Measurements from ENCODE around the gene UNC119B. TPM values are rescaled to one million over a fixed set of nuclear protein-coding genes. Genes with fewer than 3 reads are reported as not detected.
A peak's percentile ranks its signal among the peaks of the same experiment; 100 is the strongest.

Gene UNC119B
- total RNA-seq, 1 donor from 2014 or later, result 11.5 TPM

DNA sequence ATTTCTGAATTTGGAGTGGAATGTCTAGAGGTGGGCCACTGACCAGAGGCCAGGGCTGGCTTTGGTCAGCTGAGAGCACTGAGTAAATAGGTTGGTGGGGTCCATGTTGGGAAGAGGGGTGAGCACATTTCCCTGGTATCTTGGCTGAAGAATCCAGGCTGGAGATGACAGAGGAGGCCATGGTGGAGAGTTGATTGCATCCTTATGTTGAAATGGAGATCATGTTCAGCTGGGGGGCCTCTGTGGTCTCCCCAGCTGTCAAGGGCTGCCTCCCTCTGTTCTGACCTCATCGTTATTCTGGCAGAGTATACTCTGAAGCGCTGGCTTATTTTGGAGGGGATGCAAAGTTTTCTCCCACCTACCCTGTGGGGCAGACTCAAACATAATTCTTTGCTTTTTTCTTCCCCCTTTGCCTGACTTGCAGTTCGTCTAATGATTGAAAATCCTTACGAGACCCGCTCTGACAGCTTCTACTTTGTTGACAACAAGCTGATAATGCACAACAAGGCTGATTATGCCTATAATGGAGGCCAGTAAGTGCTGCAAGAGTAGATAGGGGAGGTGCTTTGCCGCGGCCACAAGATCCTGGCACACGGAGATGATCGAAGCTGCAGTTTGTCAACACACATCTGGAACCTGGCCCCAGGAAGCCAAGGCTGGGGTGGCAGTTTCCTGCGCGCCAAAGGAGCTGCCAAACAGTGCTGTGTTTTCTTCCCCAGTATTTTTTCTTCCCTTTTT is 9.4 kb downstream of the UNC119B start:
- no peaks in the 10 kb centered on the region for H3K9me3 ChIP-seq (replicated peaks)
- DNase-seq, result no peak
- peaks cover 98% of the 10 kb centered on the region for H3K36me3 ChIP-seq
- H3K27ac ChIP-seq (replicated peaks), result peak overlapping the region; percentile 55
- no peaks in the 10 kb centered on the region for H3K27me3 ChIP-seq (ENCODE audit: low read depth)
- TF ChIP-seq, protein P1, sequence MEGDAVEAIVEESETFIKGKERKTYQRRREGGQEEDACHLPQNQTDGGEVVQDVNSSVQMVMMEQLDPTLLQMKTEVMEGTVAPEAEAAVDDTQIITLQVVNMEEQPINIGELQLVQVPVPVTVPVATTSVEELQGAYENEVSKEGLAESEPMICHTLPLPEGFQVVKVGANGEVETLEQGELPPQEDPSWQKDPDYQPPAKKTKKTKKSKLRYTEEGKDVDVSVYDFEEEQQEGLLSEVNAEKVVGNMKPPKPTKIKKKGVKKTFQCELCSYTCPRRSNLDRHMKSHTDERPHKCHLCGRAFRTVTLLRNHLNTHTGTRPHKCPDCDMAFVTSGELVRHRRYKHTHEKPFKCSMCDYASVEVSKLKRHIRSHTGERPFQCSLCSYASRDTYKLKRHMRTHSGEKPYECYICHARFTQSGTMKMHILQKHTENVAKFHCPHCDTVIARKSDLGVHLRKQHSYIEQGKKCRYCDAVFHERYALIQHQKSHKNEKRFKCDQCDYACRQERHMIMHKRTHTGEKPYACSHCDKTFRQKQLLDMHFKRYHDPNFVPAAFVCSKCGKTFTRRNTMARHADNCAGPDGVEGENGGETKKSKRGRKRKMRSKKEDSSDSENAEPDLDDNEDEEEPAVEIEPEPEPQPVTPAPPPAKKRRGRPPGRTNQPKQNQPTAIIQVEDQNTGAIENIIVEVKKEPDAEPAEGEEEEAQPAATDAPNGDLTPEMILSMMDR (IDR thresholded peaks at IDR 0.05; ENCODE audit: borderline replicate concordance), result no peak
- no peak overlapping the region for H3K4me3 ChIP-seq
- H3K4me1 ChIP-seq, result peaks cover 25% of the 10 kb centered on the region
- intact Hi-C loops (cut with micrococcal nuclease), result no loop called here

DNA sequence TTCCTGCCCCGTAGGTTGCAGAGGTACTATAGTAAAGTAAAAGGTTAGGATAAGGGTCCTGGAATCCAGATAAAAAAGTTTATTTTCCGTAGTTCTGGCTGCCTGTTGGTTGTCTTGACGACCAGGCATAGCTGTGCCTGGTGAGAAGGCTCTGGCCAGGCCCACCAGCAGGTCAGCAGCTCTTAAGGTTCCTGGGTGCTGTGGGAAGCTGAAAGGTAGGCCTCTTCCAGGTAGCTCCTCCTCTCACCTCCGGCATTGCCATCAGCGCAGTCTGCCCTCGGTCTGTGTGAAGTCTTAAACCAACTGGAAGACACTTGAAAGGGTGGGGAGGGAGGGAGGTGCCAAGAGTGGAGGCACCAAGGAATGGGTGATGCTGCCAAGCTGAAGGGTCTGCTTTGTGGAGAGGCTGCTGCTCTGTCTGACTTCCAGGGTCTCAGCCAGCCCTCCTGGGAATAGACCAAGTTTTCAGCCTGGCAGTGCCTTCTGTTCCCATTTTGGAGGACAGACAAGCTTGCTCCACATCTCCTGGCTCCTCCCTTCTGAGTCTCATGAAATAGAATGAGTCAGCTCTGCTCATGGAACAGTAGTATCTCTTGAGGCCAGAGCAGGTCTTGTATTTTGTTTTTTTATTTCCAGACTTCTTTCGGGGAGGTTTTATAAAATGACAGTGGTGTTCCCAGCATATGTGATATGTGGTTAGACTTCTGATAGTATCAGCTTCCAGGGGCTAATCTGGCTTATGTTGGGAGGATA is 10.2 kb downstream of the UNC119B start:
- no peaks in the 10 kb centered on the region for H3K9me3 ChIP-seq (replicated peaks)
- peak overlapping the region; percentile 55 for H3K27ac ChIP-seq (replicated peaks)
- intact Hi-C loops (cut with micrococcal nuclease), result no loop called here
- H3K4me3 ChIP-seq, result no peak overlapping the region
- no peak for DNase-seq
- H3K4me1 ChIP-seq, result peaks cover 32% of the 10 kb centered on the region
- H3K36me3 ChIP-seq, result peaks cover 90% of the 10 kb centered on the region
- TF ChIP-seq, protein P1 (IDR thresholded peaks at IDR 0.05; ENCODE audit: borderline replicate concordance), result no peak
- no peaks in the 10 kb centered on the region for H3K27me3 ChIP-seq (ENCODE audit: low read depth)

DNA sequence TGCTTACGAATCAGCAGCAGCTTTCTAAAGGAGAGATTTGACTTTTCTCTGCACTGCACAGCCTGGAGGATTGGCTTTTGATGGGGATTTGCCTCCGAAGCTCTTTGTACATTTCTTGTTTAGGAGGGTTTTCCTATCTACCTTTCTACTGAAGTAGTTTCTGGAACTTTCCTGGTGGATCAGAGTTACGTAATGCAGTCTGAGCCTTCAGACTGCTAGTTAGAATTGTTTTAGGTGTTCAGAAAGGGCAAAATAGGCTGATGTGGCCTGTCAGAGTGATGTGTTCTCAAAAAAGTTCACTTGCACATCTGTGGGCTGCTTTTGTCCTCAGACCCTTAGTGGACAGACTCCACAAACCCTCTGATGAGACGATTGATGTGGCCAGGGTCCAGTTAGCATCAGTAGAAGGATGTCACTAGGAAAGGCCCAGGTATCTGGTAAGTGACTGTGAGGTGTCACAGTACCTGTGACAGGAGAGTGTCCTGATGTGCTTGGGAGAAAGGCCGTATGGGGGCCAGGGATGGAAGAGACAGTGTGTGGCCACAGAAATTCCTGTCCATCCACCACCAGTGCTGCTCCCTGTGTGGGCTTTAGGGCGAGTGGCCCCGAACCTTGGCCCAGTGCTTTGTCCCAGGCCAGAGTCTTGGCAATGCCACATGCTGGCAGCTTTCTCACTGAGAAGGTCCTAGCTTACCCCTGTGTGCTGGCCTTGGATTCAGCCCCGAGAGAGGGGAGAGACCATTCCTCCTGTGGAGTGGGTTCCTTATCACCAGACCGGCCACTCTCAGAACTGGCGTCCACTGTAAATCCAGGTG is 10.9 kb downstream of the UNC119B start:
- TF ChIP-seq, protein P1 (IDR thresholded peaks at IDR 0.05; ENCODE audit: borderline replicate concordance), result no peak
- peaks cover 39% of the 10 kb centered on the region for H3K4me1 ChIP-seq
- intact Hi-C loops (cut with micrococcal nuclease), result no loop called here

GRCh38 chr12:120721866-120722265 is 11.6 kb downstream of the UNC119B start:
- intact Hi-C loops (cut with micrococcal nuclease), result no loop called here
- TF ChIP-seq, protein P1 (IDR thresholded peaks at IDR 0.05; ENCODE audit: borderline replicate concordance), result no peak
- H3K27ac ChIP-seq (replicated peaks), result peak overlapping the region; percentile 55
- no peak overlapping the region for H3K4me3 ChIP-seq
- H3K27me3 ChIP-seq (ENCODE audit: low read depth), result no peaks in the 10 kb centered on the region
- H3K9me3 ChIP-seq (replicated peaks), result no peaks in the 10 kb centered on the region
- H3K36me3 ChIP-seq, result peaks cover 77% of the 10 kb centered on the region
- no peak for DNase-seq
- H3K4me1 ChIP-seq, result peaks cover 45% of the 10 kb centered on the region

More for the DNA sequence above, 10.9 kb downstream of the UNC119B start:
- Histone ChIP-seq H3K27ac (replicated peaks) (peak overlapping the region; percentile 55), H3K36me3 (peaks cover 82% of the 10 kb centered on the region), H3K4me3 (no peak overlapping the region), H3K9me3 (replicated peaks) (no peaks in the 10 kb centered on the region), H3K27me3 (ENCODE audit: low read depth) (no peaks in the 10 kb centered on the region)
- DNase-seq, result no peak

GRCh38 chr12:120722784-120723183 is 12.5 kb downstream of the UNC119B start:
- H3K9me3 ChIP-seq (replicated peaks), result no peaks in the 10 kb centered on the region
- no peaks in the 10 kb centered on the region for H3K27me3 ChIP-seq (ENCODE audit: low read depth)
- H3K4me1 ChIP-seq, result peaks cover 52% of the 10 kb centered on the region
- H3K27ac ChIP-seq (replicated peaks), result no peak overlapping the region
- intact Hi-C loops (cut with micrococcal nuclease), result no loop called here
- TF ChIP-seq, protein P1 (IDR thresholded peaks at IDR 0.05; ENCODE audit: borderline replicate concordance), result no peak
- H3K4me3 ChIP-seq, result no peak overlapping the region
- peaks cover 77% of the 10 kb centered on the region for H3K36me3 ChIP-seq
- no peak for DNase-seq
